HepG2 (cell line): ENCODE measurements around the gene SLC22A15.

Source experiments
- FIP1L1 ChIP-seq: fragments of 200-400 bp; formaldehyde crosslinking; IDR thresholded peaks from 2 replicates; pipeline ENCODE4 v1.6.1; 2018; ENCODE audit warnings: low read depth, mild to moderate bottlenecking, low read length, moderate library complexity, borderline replicate concordance; ENCODE audit not compliant: insufficient read depth
- KAT2B ChIP-seq: fragments of 150-350 bp; IDR thresholded peaks from 2 replicates; pipeline ENCODE4 v1.6.1; 2014; ENCODE audit warnings: low read depth, low read length, borderline replicate concordance
- ZNF432 ChIP-seq: sonication (generic); formaldehyde crosslinking; IDR thresholded peaks from 2 replicates; pipeline ENCODE4 v1.5.0; 2020; ENCODE audit warnings: missing genetic modification reagents, mild to moderate bottlenecking, borderline replicate concordance
- ZNF547 ChIP-seq: sonication (generic); formaldehyde crosslinking; IDR thresholded peaks from 2 replicates; pipeline ENCODE4 v1.5.1; 2020; ENCODE audit warnings: mild to moderate bottlenecking, missing genetic modification reagents

- TF ChIP-seq ZNF547 = no peak
- no peak for TF ChIP-seq KAT2B
- no peak for TF ChIP-seq ZNF432 (CRISPR knock-in tag)
- no peak for TF ChIP-seq FIP1L1
Observed at GRCh38 chr1:116076831-116077230, 100.5 kb downstream of the SLC22A15 start.
